A549 (cell line): ENCODE measurements around the gene OSBPL9. TPM values are rescaled to one million over a fixed set of nuclear protein-coding genes. Genes with fewer than 3 reads are reported as not detected.
"Not testable (repeated sequence)": the region's sequence is repeated elsewhere in the genome, so short reads cannot be mapped to it uniquely, and the experiment has no call there.

Source experiments
- ATAC-seq, 2 experiments: fragments of 200-7000 bp in 1 of 2; fragments of >200 bp in 1 of 2; cut with Nextera tagmentation in 1 of 2; cut with Tn5 transposase in 1 of 2; 3 replicates each; pipeline versions ENCODE4 v1.8.0 to v1.9.1; 2018 to 2020; ENCODE audit warnings: mild to moderate bottlenecking in 1 of 2, moderate library complexity in 1 of 2
- CTCF ChIA-PET: fragments of 300-600 bp; sonication (Branson Sonifier 250); formaldehyde crosslinking; extraction: SDS; loops from one replicate; lab custom pipeline; 2021; ENCODE audit warnings: antibody characterized with exemption, inconsistent platforms; lab: Yijun Ruan, JAX
- POLR2A ChIA-PET: fragments of 350-600 bp; formaldehyde crosslinking; extraction: SDS; loops from one replicate; lab custom pipeline; 2021; ENCODE audit warnings: antibody characterized with exemption, inconsistent platforms; lab: Yijun Ruan, JAX
- DNase-seq, 2 experiments: peaks; one replicate each; pipeline versions ENCODE4 v3.0.0 to v3.0.0-alpha.2; 2011 to 2016; ENCODE audit warnings: low read depth in 1 of 2, low spot score in 1 of 2
- FAIRE-seq: peaks from 2 replicates; lab custom pipeline; 2011; peaks lifted over from hg19 to GRCh38; lab: Jason Lieb, UNC
- H3K27ac ChIP-seq, 2 experiments: fragments of >200 bp; sonication (Bioruptor Twin); formaldehyde crosslinking; 3 replicates each; pipeline ENCODE4 v1.5.1; 2016 to 2017
- H3K4me1 ChIP-seq: fragments of >200 bp; sonication (Bioruptor Twin); formaldehyde crosslinking; 3 replicates; pipeline ENCODE4 v1.6.1; 2016
- H3K4me2 ChIP-seq: fragments of >200 bp; sonication (Bioruptor Twin); formaldehyde crosslinking; 3 replicates; pipeline ENCODE4 v1.6.1; 2016
- H3K4me3 ChIP-seq: fragments of >200 bp; sonication (Bioruptor Twin); formaldehyde crosslinking; 3 replicates; pipeline ENCODE4 v1.5.1; 2016
- H3K9me3 ChIP-seq: fragments of >200 bp; sonication (Bioruptor Twin); formaldehyde crosslinking; 3 replicates; pipeline ENCODE4 v1.6.1; 2016
- CEBPB ChIP-seq, 2 experiments: fragments of >200 bp in 1 of 2; sonication (Bioruptor Twin) in 1 of 2; formaldehyde crosslinking in 1 of 2; IDR thresholded peaks; 2 replicates each; pipeline ENCODE4 v1.6.1; 2012 to 2016
- HOXB13 ChIP-seq: fragments of 250-450 bp; sonication (Bioruptor Pico); IDR thresholded peaks from 2 replicates; pipeline ENCODE4 v1.5.0; 2020; ENCODE audit warnings: low read depth, mild to moderate bottlenecking, moderate library complexity
- JUNB ChIP-seq: fragments of >200 bp; sonication (Bioruptor Twin); formaldehyde crosslinking; IDR thresholded peaks from 2 replicates; pipeline ENCODE4 v1.6.1; 2016
- KDM5A ChIP-seq: fragments of 200-600 bp; sonication (generic); IDR thresholded peaks from 2 replicates; pipeline ENCODE4 v1.6.1; 2016; ENCODE audit warnings: antibody characterized with exemption, mild to moderate bottlenecking
- MAZ ChIP-seq: fragments of 150-350 bp; IDR thresholded peaks from 2 replicates; pipeline ENCODE4 v1.6.1; 2014; ENCODE audit warnings: antibody characterized with exemption, low read depth, low read length, borderline replicate concordance
- POLR2A ChIP-seq: IDR thresholded peaks from 2 replicates; pipeline ENCODE4 v1.6.1; 2012; ENCODE audit warnings: mild to moderate bottlenecking, low read length
- POLR2AphosphoS2 ChIP-seq: conservative IDR thresholded peaks from 2 replicates; pipeline ENCODE4 v1.6.1; 2012; ENCODE audit warnings: low read length, improper control_type of control experiment, inconsistent platforms
- RCOR1 ChIP-seq: fragments of 150-350 bp; IDR thresholded peaks from 2 replicates; pipeline ENCODE4 v1.6.1; 2014; ENCODE audit warnings: antibody characterized with exemption, low read length, low read depth
- TFCP2L1 ChIP-seq: fragments of 250-450 bp; sonication (Bioruptor Pico); IDR thresholded peaks from 2 replicates; pipeline ENCODE4 v1.5.0; 2021; ENCODE audit warnings: mild to moderate bottlenecking
- WGBS: methylation state at CpG from one replicate; pipeline ENCODE4 v1.1.6; 2017; ENCODE audit errors: missing lambda C conversion rate; 5-methylcytosine and 5-hydroxymethylcytosine counted together
- polyA plus RNA-seq, 4 experiments: library from polyadenylated mRNA; depleted of rRNA in 3 of 4; stranded (reverse); fragments of >200 nt; fragmentation: RNase III in 1 of 4; extraction: RNeasy Plus Mini Kit Qiagen cat#74134 plus additional on column Dnase treatment in 1 of 4; gene quantifications; 2 replicates in 3 of 4; 3 replicates in 1 of 4; pipeline ENCODE4 v1.2.3, GENCODE V29; 2011 to 2017
- TF ChIP-seq, protein P1 (sequence below): fragments of >200 bp; sonication (Bioruptor Twin); formaldehyde crosslinking; IDR thresholded peaks from 3 replicates; pipeline ENCODE4 v1.6.1; 2016
- TF ChIP-seq, protein P2 (sequence below): fragments of >200 bp; sonication (Bioruptor Twin); formaldehyde crosslinking; IDR thresholded peaks from 3 replicates; pipeline ENCODE4 v1.5.1; 2016
- TF ChIP-seq, protein P3 (sequence below): IDR thresholded peaks from 2 replicates; pipeline ENCODE4 v1.6.1; 2012; ENCODE audit warnings: low read depth, borderline replicate concordance
- TF ChIP-seq, protein P4 (sequence below): fragments of 250-450 bp; sonication (Bioruptor Pico); IDR thresholded peaks from 2 replicates; pipeline ENCODE4 v1.5.0; 2021; ENCODE audit warnings: mild to moderate bottlenecking, moderate library complexity, borderline replicate concordance

OSBPL9 gene
- polyA plus RNA-seq, 2 of the 4 experiments (the other 2 are of a cell fraction): 52.6 to 93.7 TPM

DNA sequence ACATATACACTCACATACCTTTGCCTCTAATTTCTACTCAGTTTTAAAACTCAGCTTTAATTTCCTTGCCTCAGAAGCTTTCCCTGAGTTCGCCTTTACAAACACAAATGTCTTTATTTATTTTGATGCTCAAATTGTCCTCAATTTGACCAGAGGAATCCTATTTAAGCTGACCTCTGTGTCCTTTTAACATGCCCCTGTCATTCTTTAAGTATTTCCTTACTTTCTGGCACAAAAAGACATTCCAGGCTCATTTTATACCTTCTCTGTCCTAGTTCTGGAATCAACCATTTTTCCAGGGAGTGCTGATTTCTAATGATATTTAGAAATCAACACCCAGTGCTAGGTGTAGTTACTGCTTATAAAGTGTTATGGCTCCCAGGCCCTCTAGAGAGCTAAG, 82.5 kb downstream of the OSBPL9 start:
- FAIRE-seq: no peak
- POLR2A ChIA-PET: interaction anchor here (1.9 kb wide), 1 partner anchor 30 kb away, joined by 4 read pairs; no protein-coding TSS in a partner anchor
- peaks cover 4% of the 10 kb centered on the region; the same call in 2 of the 3 replicates for H3K4me1 ChIP-seq
- CTCF ChIA-PET: interaction anchor here (0.9 to 1.3 kb wide), 2 partner anchors 8 to 20 kb away, joined by 3 to 4 read pairs; no protein-coding TSS in a partner anchor
- H3K4me3 ChIP-seq: no peak overlapping the region
- TF ChIP-seq, protein P1, sequence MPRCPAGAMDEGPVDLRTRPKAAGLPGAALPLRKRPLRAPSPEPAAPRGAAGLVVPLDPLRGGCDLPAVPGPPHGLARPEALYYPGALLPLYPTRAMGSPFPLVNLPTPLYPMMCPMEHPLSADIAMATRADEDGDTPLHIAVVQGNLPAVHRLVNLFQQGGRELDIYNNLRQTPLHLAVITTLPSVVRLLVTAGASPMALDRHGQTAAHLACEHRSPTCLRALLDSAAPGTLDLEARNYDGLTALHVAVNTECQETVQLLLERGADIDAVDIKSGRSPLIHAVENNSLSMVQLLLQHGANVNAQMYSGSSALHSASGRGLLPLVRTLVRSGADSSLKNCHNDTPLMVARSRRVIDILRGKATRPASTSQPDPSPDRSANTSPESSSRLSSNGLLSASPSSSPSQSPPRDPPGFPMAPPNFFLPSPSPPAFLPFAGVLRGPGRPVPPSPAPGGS: no peak
- no peak for TF ChIP-seq RCOR1
- TF ChIP-seq JUNB: no peak
- no peak for TF ChIP-seq KDM5A
- no peak for TF ChIP-seq TFCP2L1 (CRISPR knock-in tag)
- TF ChIP-seq, protein P2, sequence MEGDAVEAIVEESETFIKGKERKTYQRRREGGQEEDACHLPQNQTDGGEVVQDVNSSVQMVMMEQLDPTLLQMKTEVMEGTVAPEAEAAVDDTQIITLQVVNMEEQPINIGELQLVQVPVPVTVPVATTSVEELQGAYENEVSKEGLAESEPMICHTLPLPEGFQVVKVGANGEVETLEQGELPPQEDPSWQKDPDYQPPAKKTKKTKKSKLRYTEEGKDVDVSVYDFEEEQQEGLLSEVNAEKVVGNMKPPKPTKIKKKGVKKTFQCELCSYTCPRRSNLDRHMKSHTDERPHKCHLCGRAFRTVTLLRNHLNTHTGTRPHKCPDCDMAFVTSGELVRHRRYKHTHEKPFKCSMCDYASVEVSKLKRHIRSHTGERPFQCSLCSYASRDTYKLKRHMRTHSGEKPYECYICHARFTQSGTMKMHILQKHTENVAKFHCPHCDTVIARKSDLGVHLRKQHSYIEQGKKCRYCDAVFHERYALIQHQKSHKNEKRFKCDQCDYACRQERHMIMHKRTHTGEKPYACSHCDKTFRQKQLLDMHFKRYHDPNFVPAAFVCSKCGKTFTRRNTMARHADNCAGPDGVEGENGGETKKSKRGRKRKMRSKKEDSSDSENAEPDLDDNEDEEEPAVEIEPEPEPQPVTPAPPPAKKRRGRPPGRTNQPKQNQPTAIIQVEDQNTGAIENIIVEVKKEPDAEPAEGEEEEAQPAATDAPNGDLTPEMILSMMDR: no peak
- no peak for TF ChIP-seq MAZ
- TF ChIP-seq, all 56 proteins: peak for 0
- H3K27ac ChIP-seq: no peak overlapping the region
- H3K4me2 ChIP-seq: no peak overlapping the region
- H3K9me3 ChIP-seq: no peaks in the 10 kb centered on the region
- DNase-seq (no peak), ATAC-seq (no peak)
- WGBS: 81% methylated on average over 1 of the region's 1 CpG

DNA sequence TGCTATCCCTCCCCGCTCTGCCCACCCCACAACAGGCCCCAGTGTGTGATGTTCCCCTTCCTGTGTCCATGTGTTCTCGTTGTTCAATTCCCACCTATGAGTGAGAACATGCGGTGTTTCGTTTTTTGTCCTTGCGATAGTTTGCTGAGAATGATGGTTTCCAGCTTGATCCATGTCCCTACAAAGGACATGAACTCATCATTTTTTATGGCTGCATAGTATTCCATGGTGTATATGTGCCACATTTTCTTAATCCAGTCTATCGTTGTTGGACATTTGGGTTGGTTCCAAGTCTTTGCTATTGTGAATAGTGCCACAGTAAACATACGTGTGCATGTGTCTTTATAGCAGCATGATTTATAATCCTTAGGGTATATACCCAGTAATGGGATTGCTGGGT, 84.9 kb downstream of the OSBPL9 start:
- H3K27ac ChIP-seq, H3K9me3 ChIP-seq, H3K4me2 ChIP-seq, ATAC-seq, CTCF ChIA-PET, H3K4me1 ChIP-seq, H3K4me3 ChIP-seq, POLR2A ChIA-PET, DNase-seq, FAIRE-seq: not testable (repeated sequence)
- 88% methylated on average over 7 of the region's 7 CpGs for WGBS

DNA sequence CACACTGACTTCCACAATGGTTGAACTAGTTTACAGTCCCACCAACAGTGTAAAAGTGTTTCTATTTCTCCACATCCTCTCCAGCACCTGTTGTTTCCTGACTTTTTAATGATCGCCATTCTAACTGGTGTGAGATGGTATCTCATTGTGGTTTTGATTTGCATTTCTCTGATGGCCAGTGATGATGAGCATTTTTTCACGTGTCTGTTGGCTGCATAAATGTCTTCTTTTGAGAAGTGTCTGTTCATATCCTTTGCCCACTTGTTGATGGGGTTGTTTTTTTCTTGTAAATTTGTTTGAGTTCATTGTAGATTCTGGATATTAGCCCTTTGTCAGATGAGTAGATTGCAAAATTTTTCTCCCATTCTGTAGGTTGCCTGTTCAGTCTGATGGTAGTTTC, 85.3 kb downstream of the OSBPL9 start:
- POLR2A ChIA-PET, H3K4me3 ChIP-seq, H3K4me2 ChIP-seq, H3K27ac ChIP-seq, CTCF ChIA-PET, FAIRE-seq, H3K9me3 ChIP-seq, DNase-seq, H3K4me1 ChIP-seq, ATAC-seq: not testable (repeated sequence)
- WGBS: 25% methylated on average over 1 of the region's 2 CpGs

DNA sequence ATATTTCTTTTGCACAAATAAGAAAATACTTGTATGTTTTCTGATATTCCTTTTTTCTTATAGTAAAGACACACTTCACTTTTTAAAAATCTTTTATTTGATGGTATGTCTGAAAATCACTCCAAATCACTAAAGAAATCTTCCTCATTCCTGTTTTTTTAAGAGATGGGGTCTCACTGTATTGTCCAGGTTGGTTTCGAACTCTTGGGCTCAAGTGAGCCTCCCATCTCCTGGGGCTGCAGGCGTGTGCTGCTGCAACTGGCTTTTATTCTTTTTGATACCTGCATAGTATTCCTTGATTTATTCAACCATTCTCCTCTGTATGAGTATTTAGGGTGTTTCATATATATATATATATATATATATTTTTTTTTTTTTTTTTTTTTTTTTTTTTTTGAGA, 88.1 kb downstream of the OSBPL9 start:
- DNase-seq (no peak), FAIRE-seq (no peak), ATAC-seq (no peak)
- no peak overlapping the region for H3K27ac ChIP-seq
- H3K4me2 ChIP-seq: no peak overlapping the region
- no peaks in the 10 kb centered on the region for H3K9me3 ChIP-seq
- 91% methylated on average over 2 of the region's 2 CpGs for WGBS
- TF ChIP-seq POLR2A: no peak
- TF ChIP-seq HOXB13 (CRISPR knock-in tag): no peak
- TF ChIP-seq, protein P3, sequence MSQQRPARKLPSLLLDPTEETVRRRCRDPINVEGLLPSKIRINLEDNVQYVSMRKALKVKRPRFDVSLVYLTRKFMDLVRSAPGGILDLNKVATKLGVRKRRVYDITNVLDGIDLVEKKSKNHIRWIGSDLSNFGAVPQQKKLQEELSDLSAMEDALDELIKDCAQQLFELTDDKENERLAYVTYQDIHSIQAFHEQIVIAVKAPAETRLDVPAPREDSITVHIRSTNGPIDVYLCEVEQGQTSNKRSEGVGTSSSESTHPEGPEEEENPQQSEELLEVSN: no peak
- TF ChIP-seq, protein P4, sequence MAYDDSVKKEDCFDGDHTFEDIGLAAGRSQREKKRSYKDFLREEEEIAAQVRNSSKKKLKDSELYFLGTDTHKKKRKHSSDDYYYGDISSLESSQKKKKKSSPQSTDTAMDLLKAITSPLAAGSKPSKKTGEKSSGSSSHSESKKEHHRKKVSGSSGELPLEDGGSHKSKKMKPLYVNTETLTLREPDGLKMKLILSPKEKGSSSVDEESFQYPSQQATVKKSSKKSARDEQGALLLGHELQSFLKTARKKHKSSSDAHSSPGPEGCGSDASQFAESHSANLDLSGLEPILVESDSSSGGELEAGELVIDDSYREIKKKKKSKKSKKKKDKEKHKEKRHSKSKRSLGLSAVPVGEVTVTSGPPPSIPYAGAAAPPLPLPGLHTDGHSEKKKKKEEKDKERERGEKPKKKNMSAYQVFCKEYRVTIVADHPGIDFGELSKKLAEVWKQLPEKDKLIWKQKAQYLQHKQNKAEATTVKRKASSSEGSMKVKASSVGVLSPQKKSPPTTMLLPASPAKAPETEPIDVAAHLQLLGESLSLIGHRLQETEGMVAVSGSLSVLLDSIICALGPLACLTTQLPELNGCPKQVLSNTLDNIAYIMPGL (CRISPR knock-in tag): no peak
- TF ChIP-seq, protein P1: no peak
- TF ChIP-seq CEBPB (IDR thresholded peaks at IDR 0.05): no peak
- no peak for TF ChIP-seq TFCP2L1 (CRISPR knock-in tag)
- TF ChIP-seq POLR2AphosphoS2: no peak
- TF ChIP-seq MAZ: no peak
- no peak overlapping the region for H3K4me3 ChIP-seq
- ChIA-PET CTCF (no interaction called here), POLR2A (no interaction called here)
- no peaks in the 10 kb centered on the region for H3K4me1 ChIP-seq
